Common myeloid progenitor, CD34-positive (primary cell): ENCODE results near the gene MTMR10.

ENCODE experiments used
- CTCF ChIA-PET: fragments of 350-600 bp; sonication (Branson Sonifier 250); formaldehyde crosslinking; loops from one replicate; lab custom pipeline; 2021; ENCODE audit warnings: antibody characterized with exemption; lab: Charles Lee
- POLR2A ChIA-PET: fragments of 350-600 bp; sonication (Branson Sonifier 250); formaldehyde crosslinking; loops from one replicate; lab custom pipeline; 2021; ENCODE audit warnings: antibody characterized with exemption; lab: Charles Lee
- DNase-seq, 3 donors: peaks; one replicate each; pipeline versions ENCODE4 v3.0.0 to v3.0.0-alpha.2; 2013
- H3K27ac ChIP-seq, 2 experiments: 1 replicate in 1 of 2; 2 replicates in 1 of 2; pipeline ENCODE4 v1.7.0; 2013; ENCODE audit warnings: inconsistent platforms in 2 of 2, low read length in 2 of 2, mild to moderate bottlenecking in 2 of 2, low read depth in 1 of 2, moderate library complexity in 1 of 2; ENCODE audit not compliant: severe bottlenecking in 2 of 2, insufficient read depth in 1 of 2, poor library complexity in 1 of 2
- H3K27me3 ChIP-seq, 5 experiments: replicated peaks in 2 of 5; 1 replicate in 3 of 5; 2 replicates in 2 of 5; pipeline versions ENCODE4 v1.6.1 to v1.7.0; 2013; ENCODE audit warnings: low read length in 4 of 5, mild to moderate bottlenecking in 2 of 5, moderate library complexity in 2 of 5, inconsistent platforms in 1 of 5; ENCODE audit not compliant: insufficient read depth in 5 of 5, control insufficient read depth in 4 of 5
- H3K36me3 ChIP-seq, 4 experiments: 1 replicate in 2 of 4; 2 replicates in 2 of 4; pipeline versions ENCODE4 v1.6.1 to v1.7.0; 2013; ENCODE audit warnings: low read length in 3 of 4, control low read depth in 1 of 4, mild to moderate bottlenecking in 1 of 4; ENCODE audit not compliant: control insufficient read depth in 4 of 4, insufficient read depth in 4 of 4
- H3K4me1 ChIP-seq, 4 experiments: 1 replicate in 3 of 4; 2 replicates in 1 of 4; pipeline versions ENCODE4 v1.6.1 to v1.7.1; 2013; ENCODE audit warnings: low read length in 3 of 4, mild to moderate bottlenecking in 3 of 4, control low read depth in 1 of 4, inconsistent platforms in 1 of 4, moderate library complexity in 1 of 4; ENCODE audit not compliant: control insufficient read depth in 4 of 4, insufficient read depth in 4 of 4; ENCODE audit errors: control extremely low read depth in 1 of 4
- H3K4me3 ChIP-seq, 7 experiments: 1 replicate in 4 of 7; 2 replicates in 3 of 7; pipeline versions ENCODE4 v1.5.1 to v1.7.0; 2013; ENCODE audit warnings: mild to moderate bottlenecking in 7 of 7, low read length in 6 of 7, moderate library complexity in 6 of 7, inconsistent platforms in 2 of 7, low read depth in 2 of 7, control low read depth in 1 of 7; ENCODE audit not compliant: insufficient read depth in 4 of 7, control insufficient read depth in 1 of 7; ENCODE audit errors: extremely low read depth in 1 of 7
- H3K9me3 ChIP-seq, 5 experiments: 1 replicate in 4 of 5; 2 replicates in 1 of 5; pipeline versions ENCODE4 v1.6.1 to v1.7.1; 2013; ENCODE audit warnings: low read length in 4 of 5, mild to moderate bottlenecking in 2 of 5, inconsistent platforms in 1 of 5, low read depth in 1 of 5, moderate library complexity in 1 of 5; ENCODE audit not compliant: control insufficient read depth in 4 of 5, insufficient read depth in 2 of 5; ENCODE audit errors: control extremely low read depth in 1 of 5
- WGBS: methylation state at CpG from one replicate; pipeline ENCODE4 v1.1.5; 2013; ENCODE audit not compliant: insufficient coverage; 5-methylcytosine and 5-hydroxymethylcytosine counted together

MTMR10 gene

DNA sequence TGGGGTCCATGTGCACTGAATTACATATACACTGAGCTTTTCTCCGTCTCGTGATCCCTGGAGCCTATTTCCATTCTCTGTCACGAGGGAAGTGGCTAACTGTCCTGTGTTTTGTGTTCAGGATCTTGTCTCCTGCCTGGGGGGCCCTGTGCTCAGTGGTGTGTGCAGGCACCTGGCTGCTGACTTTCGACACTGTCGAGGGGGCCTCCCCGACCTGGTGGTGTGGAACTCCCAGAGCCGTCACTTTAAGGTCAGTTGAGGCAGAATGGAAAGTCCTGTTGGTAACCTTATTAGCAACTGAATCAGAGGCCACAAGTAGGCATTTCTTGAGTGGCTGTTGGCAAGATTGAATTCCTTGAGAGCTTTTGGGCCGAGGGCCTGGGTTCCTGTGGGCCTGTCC is 61.0 kb downstream of the MTMR10 start:
- ChIA-PET CTCF (no interaction called here), POLR2A (no interaction called here)
- Histone ChIP-seq H3K27ac (no peak overlapping the region), H3K4me1 (no peaks in the 10 kb centered on the region), H3K36me3 (peaks cover 9 to 68% (median 47%) of the 10 kb centered on the region in 4 experiments), H3K27me3 (no peaks in the 10 kb centered on the region), H3K4me3 (no peak overlapping the region), H3K9me3 (no peaks in the 10 kb centered on the region)
- 94% methylated on average over 8 of the region's 8 CpGs for WGBS
- DNase-seq, result no peak

- CTCF ChIA-PET, result interaction anchor here (0.6 kb wide), 1 partner anchor 310 kb away, joined by 3 read pairs; no protein-coding TSS in a partner anchor
- H3K36me3 ChIP-seq, result peaks cover 9 to 71% (median 51%) of the 10 kb centered on the region in 4 experiments
- WGBS, result 100% methylated on average over 3 of the region's 4 CpGs
- no peak overlapping the region for H3K27ac ChIP-seq
- POLR2A ChIA-PET, result no interaction called here
- H3K27me3 ChIP-seq, result no peaks in the 10 kb centered on the region
- no peaks in the 10 kb centered on the region for H3K4me1 ChIP-seq
- DNase-seq, result no peak
- no peaks in the 10 kb centered on the region for H3K9me3 ChIP-seq
- H3K4me3 ChIP-seq, result no peak overlapping the region
Measured at GRCh38 chr15:30929982-30930381, 61.4 kb downstream of the MTMR10 start.

GRCh38 chr15:30929064-30929669 is 62.3 kb downstream of the MTMR10 start:
- H3K27ac ChIP-seq, result no peak overlapping the region
- ChIA-PET CTCF (interaction anchor here (0.6 kb wide), 1 partner anchor 309 kb away, joined by 3 read pairs; no protein-coding TSS in a partner anchor), POLR2A (no interaction called here)
- H3K27me3 ChIP-seq, result no peaks in the 10 kb centered on the region
- H3K4me1 ChIP-seq, result no peaks in the 10 kb centered on the region
- peaks cover 13 to 72% (median 59%) of the 10 kb centered on the region in 4 experiments for H3K36me3 ChIP-seq
- no peaks in the 10 kb centered on the region for H3K9me3 ChIP-seq
- H3K4me3 ChIP-seq, result no peak overlapping the region
- DNase-seq, result no peak
- 93% methylated on average over 7 of the region's 10 CpGs for WGBS

- H3K36me3 ChIP-seq, result peaks cover 16 to 76% (median 65%) of the 10 kb centered on the region in 4 experiments
- H3K27me3 ChIP-seq, result no peaks in the 10 kb centered on the region
- no peak overlapping the region for H3K4me3 ChIP-seq
- no peaks in the 10 kb centered on the region for H3K9me3 ChIP-seq
- ChIA-PET CTCF (no interaction called here), POLR2A (no interaction called here)
- H3K4me1 ChIP-seq, result no peaks in the 10 kb centered on the region
- WGBS, result 98% methylated on average over 5 of the region's 5 CpGs
- H3K27ac ChIP-seq, result no peak overlapping the region
- no peak for DNase-seq
Measured at GRCh38 chr15:30928076-30928475, 63.4 kb downstream of the MTMR10 start.

GRCh38 chr15:30927148-30927761 is 64.2 kb downstream of the MTMR10 start:
- ChIA-PET CTCF (no interaction called here), POLR2A (no interaction called here)
- no peak for DNase-seq
- H3K9me3 ChIP-seq, result no peaks in the 10 kb centered on the region
- no peak overlapping the region for H3K4me3 ChIP-seq
- WGBS, result 94% methylated on average over 4 of the region's 7 CpGs
- no peaks in the 10 kb centered on the region for H3K4me1 ChIP-seq
- H3K36me3 ChIP-seq, result peaks cover 21 to 84% (median 73%) of the 10 kb centered on the region in 4 experiments
- no peak overlapping the region for H3K27ac ChIP-seq
- H3K27me3 ChIP-seq, result no peaks in the 10 kb centered on the region

DNA sequence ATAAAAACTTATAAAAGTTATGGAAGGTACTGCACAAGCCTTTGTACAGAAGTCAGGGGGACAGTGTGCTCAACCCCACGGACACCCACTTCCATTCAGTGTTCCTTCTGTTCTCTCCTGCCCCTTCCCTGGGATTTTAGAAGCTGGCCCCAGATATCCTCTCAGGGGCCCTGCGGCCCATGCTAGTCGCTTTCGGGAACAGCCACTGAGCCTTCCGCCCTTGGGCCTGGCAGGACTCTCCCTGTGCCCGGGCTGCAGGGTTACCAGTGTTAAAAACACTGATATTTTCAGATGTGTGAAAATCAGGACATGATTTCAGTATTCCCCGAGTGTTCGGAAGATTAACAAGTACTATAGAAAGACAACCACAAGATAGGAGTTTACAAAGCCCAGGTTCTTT is 65.3 kb downstream of the MTMR10 start:
- Histone ChIP-seq H3K27ac (no peak overlapping the region), H3K4me3 (no peak overlapping the region), H3K4me1 (no peaks in the 10 kb centered on the region), H3K27me3 (no peaks in the 10 kb centered on the region), H3K36me3 (peaks cover 21 to 90% (median 80%) of the 10 kb centered on the region in 4 experiments), H3K9me3 (no peaks in the 10 kb centered on the region)
- DNase-seq, result no peak
- ChIA-PET CTCF (no interaction called here), POLR2A (no interaction called here)
- 100% methylated on average over 5 of the region's 8 CpGs for WGBS

GRCh38 chr15:30925686-30926085 is 65.7 kb downstream of the MTMR10 start:
- Histone ChIP-seq H3K27ac (no peak overlapping the region), H3K9me3 (no peaks in the 10 kb centered on the region), H3K4me1 (no peaks in the 10 kb centered on the region), H3K4me3 (no peak overlapping the region), H3K36me3 (peaks cover 16 to 89% (median 80%) of the 10 kb centered on the region in 4 experiments), H3K27me3 (no peaks in the 10 kb centered on the region)
- ChIA-PET POLR2A (no interaction called here), CTCF (no interaction called here)
- DNase-seq, result no peak
- 99% methylated on average over 9 of the region's 9 CpGs for WGBS
